T-cell (primary cell): Measurements from ENCODE around the gene TMEM198. TPM values are rescaled to one million over a fixed set of nuclear protein-coding genes. Genes with fewer than 3 reads are reported as not detected.

Experiments used
- ATAC-seq, 4 experiments: fragments of 200-7000 bp in 3 of 4; fragments of 150-1000 bp in 1 of 4; cut with Tn5 transposase; replicated peaks in 1 of 4; 1 replicate in 3 of 4; 2 replicates in 1 of 4; pipeline ENCODE4 v1.10.0; 2021; ENCODE audit warnings: moderate library complexity in 3 of 4, mild to moderate bottlenecking in 2 of 4, moderate number of reproducible peaks in 1 of 4
- CTCF ChIA-PET, 2 donors: fragments of 300-600 bp; sonication (Branson Sonifier 250); formaldehyde crosslinking; loops; one replicate each; lab custom pipeline; 2022; ENCODE audit warnings: antibody characterized with exemption in 2 of 2; lab: Charles Lee
- POLR2A ChIA-PET, 2 donors: fragments of 300-600 bp; sonication (Branson Sonifier 250); formaldehyde crosslinking; loops; one replicate each; lab custom pipeline; 2022; ENCODE audit warnings: antibody characterized with exemption in 2 of 2; lab: Charles Lee
- DNase-seq, 35 experiments: peaks; one replicate each; pipeline versions ENCODE4 v3.0.0 to v3.0.0-alpha.2; 2013 to 2023
- H3K27ac ChIP-seq: one replicate; pipeline ENCODE4 v1.5.1; 2013; ENCODE audit warnings: low read length
- H3K27me3 ChIP-seq, 2 experiments: replicated peaks in 1 of 2; 1 replicate in 1 of 2; 2 replicates in 1 of 2; pipeline versions ENCODE4 v1.6.1 to v1.7.0; 2013; ENCODE audit warnings: low read length in 1 of 2, mixed read lengths in 1 of 2; ENCODE audit not compliant: control insufficient read depth in 2 of 2, insufficient read depth in 2 of 2; ENCODE audit errors: extremely low read depth in 1 of 2
- H3K36me3 ChIP-seq, 2 donors: 1 replicate in 1 of 2; 2 replicates in 1 of 2; pipeline versions ENCODE4 v1.6.1 to v1.7.0; 2013; ENCODE audit warnings: low read length in 1 of 2; ENCODE audit not compliant: control insufficient read depth in 2 of 2, insufficient read depth in 1 of 2; ENCODE audit errors: extremely low read depth in 1 of 2
- H3K4me1 ChIP-seq, 2 experiments: 1 replicate in 1 of 2; 2 replicates in 1 of 2; pipeline versions ENCODE4 v1.6.1 to v1.7.0; 2013; ENCODE audit warnings: low read length in 2 of 2, mixed read lengths in 1 of 2; ENCODE audit not compliant: insufficient read depth in 2 of 2, control insufficient read depth in 1 of 2; ENCODE audit errors: extremely low read depth in 1 of 2
- H3K4me3 ChIP-seq, 2 donors: 1 replicate in 1 of 2; 2 replicates in 1 of 2; pipeline versions ENCODE4 v1.5.1 to v1.7.0; 2013; ENCODE audit warnings: mild to moderate bottlenecking in 2 of 2, low read length in 1 of 2, moderate library complexity in 1 of 2; ENCODE audit not compliant: control insufficient read depth in 1 of 2; ENCODE audit errors: extremely low read depth in 1 of 2
- H3K9me3 ChIP-seq: 2 replicates; pipeline ENCODE4 v1.7.0; 2013
- H3K27ac Mint-ChIP-seq, 2 donors: one replicate each; pipeline ENCODE4 v1.8.0; 2020 to 2021; ENCODE audit warnings: mild to moderate bottlenecking in 2 of 2, mixed read lengths in 2 of 2
- H3K27me3 Mint-ChIP-seq, 2 donors: one replicate each; pipeline ENCODE4 v1.8.0; 2021 to 2022; ENCODE audit warnings: mixed read lengths in 2 of 2
- H3K36me3 Mint-ChIP-seq: one replicate; pipeline ENCODE4 v1.8.0; 2021; ENCODE audit warnings: mixed read lengths
- H3K4me1 Mint-ChIP-seq, 3 donors: one replicate each; pipeline ENCODE4 v1.8.0; 2020 to 2022; ENCODE audit warnings: mixed read lengths in 3 of 3, mild to moderate bottlenecking in 1 of 3
- H3K4me3 Mint-ChIP-seq, 3 donors: one replicate each; pipeline ENCODE4 v1.8.0; 2020 to 2022; ENCODE audit warnings: mild to moderate bottlenecking in 3 of 3, mixed read lengths in 3 of 3, moderate library complexity in 3 of 3
- H3K9me3 Mint-ChIP-seq, 3 donors: one replicate each; pipeline ENCODE4 v1.8.0; 2020 to 2022; ENCODE audit warnings: mixed read lengths in 3 of 3
- WGBS: methylation state at CpG from one replicate; pipeline ENCODE4 v1.1.5; 2013; ENCODE audit warnings: missing lambda C conversion rate; ENCODE audit not compliant: insufficient coverage; 5-methylcytosine and 5-hydroxymethylcytosine counted together
- total RNA-seq, 35 experiments: library from RNA in 6 of 35; stranded (reverse) in 6 of 35; fragments of 120-200 nt in 1 of 35; gene quantifications; one replicate each; pipeline versions ENCODE4 v1.2.1 to v1.2.4 and lab custom pipeline; 2013 to 2026

Gene TMEM198
- total RNA-seq, 5 donors from 2014 or later (not counting 1 experiment from before 2014, with no cell fraction given), result 0.37 to 0.88 (median 0.69) TPM

DNA sequence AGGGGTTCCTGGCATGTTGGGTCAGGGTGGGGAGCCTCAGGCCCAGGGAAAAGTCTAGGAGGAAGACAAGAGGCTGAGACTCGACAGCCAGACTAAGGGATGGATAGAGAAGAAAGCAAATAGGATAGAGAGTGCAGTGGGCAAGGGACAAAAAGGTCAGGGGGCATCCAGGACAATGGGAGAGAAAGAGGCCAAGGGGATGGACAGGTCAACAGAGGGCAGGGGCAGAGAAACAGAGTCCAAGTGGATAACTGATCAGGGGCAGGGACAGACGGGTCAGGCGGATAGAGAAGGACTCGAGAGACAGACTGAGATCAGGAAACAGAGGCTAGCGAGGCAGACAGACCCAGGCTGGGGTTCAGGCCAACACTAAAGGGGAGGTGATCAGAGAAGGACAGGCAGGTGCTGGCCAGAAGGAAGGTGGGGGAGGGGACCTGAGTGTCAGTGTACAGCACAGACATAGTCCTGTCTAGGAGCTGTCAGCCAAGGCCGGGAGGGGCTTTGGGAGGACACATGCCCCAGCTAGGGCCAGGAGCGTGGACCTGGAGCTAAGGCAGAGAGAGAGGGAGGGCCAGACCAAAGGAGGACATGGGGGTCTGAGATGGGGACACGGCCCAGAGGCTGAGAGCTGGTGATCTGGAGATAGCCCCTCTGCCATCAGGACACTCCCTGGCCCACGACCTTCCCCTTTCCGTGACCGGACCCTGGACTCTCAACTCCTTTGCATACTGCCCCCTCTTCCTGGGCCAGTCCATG lies 17.3 kb upstream of the TMEM198 start:
- Mint-ChIP-seq H3K9me3 (no peaks in the 10 kb centered on the region), H3K4me3 (no peak overlapping the region), H3K27me3 (peaks cover 84 to 90% of the 10 kb centered on the region in 2 donors), H3K4me1 (peaks cover 10 to 15% (median 13%) of the 10 kb centered on the region in 3 donors), H3K27ac (peak overlapping the region in 1 of 2 donors; percentile 21), H3K36me3 (no peaks in the 10 kb centered on the region)
- Histone ChIP-seq H3K4me3 (no peak overlapping the region), H3K27ac (no peak overlapping the region), H3K27me3 (peaks cover 7 to 93% of the 10 kb centered on the region in 2 experiments), H3K36me3 (no peaks in the 10 kb centered on the region), H3K9me3 (no peaks in the 10 kb centered on the region), H3K4me1 (peaks cover 0 to 25% of the 10 kb centered on the region in 2 experiments)
- ATAC-seq (no peak), DNase-seq (no peak)
- WGBS, result 56% methylated on average over 9 of the region's 11 CpGs
- ChIA-PET POLR2A (no interaction called here), CTCF (interaction anchor here (0.6 to 6.7 kb wide), 5 partner anchors 12 to 124 kb away, joined by 4 to 57 read pairs (median 5); partner anchors contain the start of gene GMPPA (in 1 of the 2))

DNA sequence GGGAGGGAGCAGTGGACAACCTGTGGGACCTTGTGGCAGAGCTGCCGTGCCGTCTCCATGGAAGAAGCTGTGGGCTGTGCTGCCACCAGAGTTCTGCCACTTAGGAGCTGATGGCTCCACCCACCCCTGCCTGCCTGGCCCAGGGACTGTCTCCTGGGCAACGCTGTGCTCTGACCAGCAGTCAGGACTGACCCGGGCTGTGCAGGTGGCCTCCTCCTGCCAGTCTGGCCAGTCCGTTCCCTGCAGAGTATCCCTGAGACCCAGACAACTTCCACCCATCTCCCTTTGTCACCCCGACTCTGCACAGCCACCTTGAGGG lies 16.8 kb upstream of the TMEM198 start:
- CTCF ChIA-PET, result interaction anchor here (0.7 to 6.7 kb wide), 6 partner anchors 11 to 125 kb away, joined by 3 to 57 read pairs (median 8); partner anchors contain the start of gene GMPPA (in 1 of the 2)
- Mint-ChIP-seq H3K36me3 (no peaks in the 10 kb centered on the region), H3K4me3 (no peak overlapping the region), H3K27ac (no peak overlapping the region), H3K27me3 (peaks cover 79 to 88% of the 10 kb centered on the region in 2 donors), H3K4me1 (peaks cover 5 to 10% (median 8%) of the 10 kb centered on the region in 3 donors), H3K9me3 (no peaks in the 10 kb centered on the region)
- no peaks in the 10 kb centered on the region for H3K36me3 ChIP-seq
- H3K4me3 ChIP-seq, result no peak overlapping the region
- H3K9me3 ChIP-seq, result no peaks in the 10 kb centered on the region
- H3K27ac ChIP-seq, result no peak overlapping the region
- no peak for ATAC-seq
- peaks cover 7 to 93% of the 10 kb centered on the region in 2 experiments for H3K27me3 ChIP-seq
- peaks cover 0 to 19% of the 10 kb centered on the region in 2 experiments for H3K4me1 ChIP-seq
- WGBS, result 57% methylated on average over 3 of the region's 6 CpGs
- DNase-seq, result no peak
- POLR2A ChIA-PET, result no interaction called here

DNA sequence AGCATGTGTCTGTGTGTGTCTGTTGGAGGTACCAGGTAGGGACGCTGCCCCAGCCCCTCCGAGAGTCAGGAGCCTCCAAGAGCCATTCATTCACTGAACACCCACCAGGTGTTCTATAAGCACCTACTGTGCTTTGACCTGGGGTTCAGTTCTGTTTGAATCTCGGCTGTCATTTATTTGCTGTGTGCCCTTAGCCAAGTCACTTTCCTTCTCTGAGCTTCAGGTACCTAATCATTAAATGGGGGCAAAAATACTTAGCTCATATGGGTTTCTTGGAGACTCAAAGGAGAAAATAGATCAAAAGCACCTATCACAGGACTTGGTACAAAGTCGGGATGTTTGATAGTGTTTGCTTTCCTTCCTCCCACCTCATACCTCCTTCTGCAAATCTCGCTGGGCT lies 16.4 kb upstream of the TMEM198 start:
- DNase-seq, result no peak
- Mint-ChIP-seq H3K9me3 (no peaks in the 10 kb centered on the region), H3K27ac (no peak overlapping the region), H3K27me3 (peaks cover 78 to 87% of the 10 kb centered on the region in 2 donors), H3K4me1 (peaks cover 4 to 8% (median 7%) of the 10 kb centered on the region in 3 donors), H3K36me3 (no peaks in the 10 kb centered on the region), H3K4me3 (no peak overlapping the region)
- Histone ChIP-seq H3K4me1 (peaks cover 0 to 17% of the 10 kb centered on the region in 2 experiments), H3K36me3 (no peaks in the 10 kb centered on the region), H3K9me3 (no peaks in the 10 kb centered on the region), H3K27ac (no peak overlapping the region), H3K4me3 (no peak overlapping the region), H3K27me3 (peaks cover 7 to 93% of the 10 kb centered on the region in 2 experiments)
- POLR2A ChIA-PET, result interaction anchor here in 1 of 2 donors (0.5 kb wide), 1 partner anchor 140 kb away, joined by 4 read pairs; the partner anchor contains the start of gene DNPEP
- ATAC-seq, result no peak
- CTCF ChIA-PET, result interaction anchor here (0.7 to 6.7 kb wide), 11 partner anchors 9 to 128 kb away, joined by 3 to 57 read pairs (median 5); partner anchors contain the start of gene GMPPA (in 1 of the 2)
- 50% methylated on average over 1 of the region's 5 CpGs for WGBS

DNA sequence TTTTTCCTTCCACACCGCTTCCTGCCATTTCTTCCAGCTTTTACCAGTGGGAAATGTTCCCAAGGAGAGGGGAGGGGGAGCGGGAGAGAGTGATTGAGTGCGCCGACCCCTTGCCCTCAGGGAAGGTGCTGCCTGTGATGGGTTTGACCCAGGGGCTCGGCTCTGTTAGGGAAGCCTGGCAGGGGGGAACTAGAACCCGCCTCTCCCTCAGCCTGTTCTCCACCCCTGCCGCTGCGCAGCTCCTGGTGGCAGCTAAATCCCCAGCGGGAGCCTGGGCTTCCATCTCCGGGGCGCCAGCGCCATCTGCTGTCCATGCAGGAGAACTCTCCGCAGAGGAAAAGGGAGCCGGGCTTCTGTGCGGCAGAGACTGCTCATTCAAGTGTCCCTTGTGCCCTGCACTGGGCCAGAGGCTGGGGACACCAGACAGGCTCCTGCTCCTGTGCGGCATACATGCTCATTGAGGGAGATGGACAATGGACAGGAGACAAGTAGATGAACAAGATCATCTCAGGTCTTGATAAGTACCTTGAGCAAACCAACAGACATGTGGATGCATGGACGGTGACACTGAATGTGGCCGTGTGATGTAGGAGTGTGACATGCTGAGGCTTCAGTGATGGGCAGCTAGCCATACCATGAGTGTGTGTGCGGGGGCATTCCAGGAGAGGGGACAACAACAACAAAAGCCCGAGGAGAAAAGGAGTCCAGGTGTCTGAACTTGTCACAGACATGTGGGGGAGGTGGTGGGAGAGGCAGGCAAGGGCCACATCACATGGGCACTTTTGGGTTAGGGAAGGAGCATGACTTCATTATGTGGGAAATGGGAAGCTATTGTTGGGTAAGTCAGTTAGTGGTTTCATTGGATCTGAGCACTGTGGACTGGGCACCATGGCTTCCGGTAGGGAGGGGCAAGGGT lies 13.5 kb upstream of the TMEM198 start:
- Histone ChIP-seq H3K9me3 (no peaks in the 10 kb centered on the region), H3K27ac (no peak overlapping the region), H3K36me3 (no peaks in the 10 kb centered on the region), H3K27me3 (peaks cover 0 to 85% of the 10 kb centered on the region in 2 experiments), H3K4me3 (no peak overlapping the region), H3K4me1 (peaks cover 0 to 6% of the 10 kb centered on the region in 2 experiments)
- ChIA-PET POLR2A (interaction anchor here in 1 of 2 donors (0.6 kb wide), 1 partner anchor 23 kb away, joined by 6 read pairs; no protein-coding TSS in a partner anchor), CTCF (interaction anchor here (0.6 to 6.7 kb wide), 38 partner anchors 9 to 142 kb away, joined by 3 to 57 read pairs (median 4); partner anchors contain the start of genes DNPEP (in 1 of the 2) and GMPPA (in 1 of the 2))
- no peaks in the 10 kb centered on the region for H3K9me3 Mint-ChIP-seq
- H3K4me1 Mint-ChIP-seq, result no peaks in the 10 kb centered on the region
- 15% methylated on average over 16 of the region's 21 CpGs for WGBS
- H3K27me3 Mint-ChIP-seq, result peaks cover 62 to 73% of the 10 kb centered on the region in 2 donors
- no peak overlapping the region for H3K4me3 Mint-ChIP-seq
- no peaks in the 10 kb centered on the region for H3K36me3 Mint-ChIP-seq
- DNase-seq (peak; percentile 53 to 90 (median 78)), ATAC-seq (peak; percentile 84 to 97 (median 88))
- H3K27ac Mint-ChIP-seq, result no peak overlapping the region

DNA sequence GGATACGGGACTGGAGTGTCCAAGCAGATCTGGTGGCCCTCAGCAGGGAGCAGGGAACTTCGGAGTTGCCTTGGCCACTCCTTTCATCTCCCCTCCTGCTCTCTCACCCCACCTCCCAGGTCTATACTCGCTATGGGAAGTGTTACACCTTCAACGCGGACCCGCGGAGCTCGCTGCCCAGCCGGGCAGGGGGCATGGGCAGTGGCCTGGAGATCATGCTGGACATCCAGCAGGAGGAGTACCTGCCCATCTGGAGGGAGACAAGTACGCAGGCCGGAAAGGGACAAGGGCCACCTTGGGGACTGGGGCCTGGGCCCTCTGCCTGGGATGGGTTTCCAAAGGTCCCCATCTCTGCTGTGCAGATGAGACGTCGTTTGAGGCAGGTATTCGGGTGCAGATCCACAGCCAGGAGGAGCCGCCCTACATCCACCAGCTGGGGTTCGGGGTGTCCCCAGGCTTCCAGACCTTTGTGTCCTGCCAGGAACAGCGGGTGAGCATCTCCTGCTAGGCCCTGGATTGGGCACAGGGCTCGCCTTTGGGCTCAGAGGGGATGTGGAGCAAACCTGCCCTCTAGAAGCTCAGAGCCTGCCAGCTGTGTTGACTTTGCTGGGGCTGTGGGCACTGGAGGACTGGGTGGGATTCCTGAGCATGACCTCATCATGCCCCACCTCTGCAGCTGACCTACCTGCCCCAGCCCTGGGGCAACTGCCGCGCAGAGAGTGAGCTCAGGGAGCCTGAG lies 12.0 kb upstream of the TMEM198 start:
- Mint-ChIP-seq H3K36me3 (no peaks in the 10 kb centered on the region), H3K27ac (no peak overlapping the region), H3K9me3 (no peaks in the 10 kb centered on the region), H3K27me3 (peaks cover 50 to 59% of the 10 kb centered on the region in 2 donors), H3K4me1 (no peaks in the 10 kb centered on the region), H3K4me3 (no peak overlapping the region)
- H3K36me3 ChIP-seq, result no peaks in the 10 kb centered on the region
- H3K4me3 ChIP-seq, result no peak overlapping the region
- H3K9me3 ChIP-seq, result no peaks in the 10 kb centered on the region
- WGBS, result 77% methylated on average over 18 of the region's 20 CpGs
- peaks cover 0 to 6% of the 10 kb centered on the region in 2 experiments for H3K4me1 ChIP-seq
- DNase-seq, result no peak
- peaks cover 0 to 80% of the 10 kb centered on the region in 2 experiments for H3K27me3 ChIP-seq
- no peak for ATAC-seq
- ChIA-PET CTCF (interaction anchor here (0.9 to 6.7 kb wide), 6 partner anchors 10 to 130 kb away, joined by 3 to 57 read pairs (median 7); partner anchors contain the start of gene GMPPA (in 1 of the 2)), POLR2A (no interaction called here)
- no peak overlapping the region for H3K27ac ChIP-seq
